Activated CD8-positive, alpha-beta memory T cell treated with anti-CD3 and anti-CD28 coated beads for 48 hours (primary cell): ENCODE results near the gene RNF214.
"Not testable (repeated sequence)": the region's sequence is repeated elsewhere in the genome, so short reads cannot be mapped to it uniquely, and the experiment has no call there.

Experiments used
- DNase-seq, 3 experiments: peaks; one replicate each; pipeline ENCODE4 v3.0.0-alpha.2; 2020; ENCODE audit warnings: low read depth in 2 of 3, low spot score in 2 of 3

The RNF214 gene

DNA sequence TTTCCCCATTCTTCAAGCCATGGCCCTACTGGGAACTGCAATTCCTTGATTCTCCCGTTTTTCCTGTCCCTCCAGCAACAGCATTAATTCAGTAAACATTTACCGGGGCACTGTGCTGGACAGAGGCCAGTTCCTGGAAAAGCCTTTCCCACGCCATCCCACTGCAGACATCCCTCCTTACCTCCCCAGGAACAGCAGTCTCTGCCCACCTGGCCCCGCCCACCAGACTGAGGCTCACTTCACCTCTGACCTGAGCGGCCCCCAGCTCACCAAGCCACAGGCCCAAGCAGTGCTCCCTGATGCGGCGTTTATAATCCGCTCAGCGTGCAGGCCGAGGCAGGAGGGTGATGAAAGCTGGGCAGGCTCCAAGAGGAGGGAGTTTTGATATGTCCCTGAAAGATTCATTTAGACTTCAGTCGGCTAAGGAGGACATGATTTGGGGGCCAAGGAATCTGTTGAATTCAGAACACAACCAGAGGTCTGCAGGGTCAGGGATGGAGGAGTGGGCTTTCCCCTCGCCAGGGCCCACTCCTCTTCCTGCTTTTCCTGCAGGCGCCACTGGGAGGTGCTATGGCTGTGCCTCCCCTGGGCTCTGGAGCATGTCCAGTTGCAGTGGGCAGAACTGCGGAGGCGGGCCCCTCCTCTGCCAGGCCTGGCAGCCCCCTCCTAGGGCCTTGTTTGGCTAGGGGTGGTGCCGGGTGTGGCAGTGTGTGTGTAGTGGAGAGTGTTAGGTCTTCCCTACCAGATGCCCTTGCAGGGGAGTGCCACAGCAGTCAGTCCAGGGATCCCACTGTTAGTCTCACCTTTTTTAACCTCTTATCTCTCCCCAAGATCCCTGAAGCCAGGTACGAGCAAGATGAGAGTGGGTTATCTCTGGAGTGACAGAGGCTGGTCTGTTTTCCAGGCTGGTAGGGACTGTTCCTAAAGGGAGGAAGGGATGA is 34.7 kb upstream of the RNF214 start:
- no peak for DNase-seq

- no peak for DNase-seq
These were observed 33.9 kb upstream of the RNF214 start for GRCh38 chr11:117198613-117199012.

- DNase-seq = no peak
These were observed 33.2 kb upstream of the RNF214 start, which contains the start of gene TAGLN for GRCh38 chr11:117199053-117199915. TSS of gene TAGLN (plus strand) at chr11:117199370. CDS start at chr11:117203014, 3,644 bp downstream.

GRCh38 chr11:117199916-117200812 is 32.3 kb upstream of the RNF214 start:
- DNase-seq = no peak

DNA sequence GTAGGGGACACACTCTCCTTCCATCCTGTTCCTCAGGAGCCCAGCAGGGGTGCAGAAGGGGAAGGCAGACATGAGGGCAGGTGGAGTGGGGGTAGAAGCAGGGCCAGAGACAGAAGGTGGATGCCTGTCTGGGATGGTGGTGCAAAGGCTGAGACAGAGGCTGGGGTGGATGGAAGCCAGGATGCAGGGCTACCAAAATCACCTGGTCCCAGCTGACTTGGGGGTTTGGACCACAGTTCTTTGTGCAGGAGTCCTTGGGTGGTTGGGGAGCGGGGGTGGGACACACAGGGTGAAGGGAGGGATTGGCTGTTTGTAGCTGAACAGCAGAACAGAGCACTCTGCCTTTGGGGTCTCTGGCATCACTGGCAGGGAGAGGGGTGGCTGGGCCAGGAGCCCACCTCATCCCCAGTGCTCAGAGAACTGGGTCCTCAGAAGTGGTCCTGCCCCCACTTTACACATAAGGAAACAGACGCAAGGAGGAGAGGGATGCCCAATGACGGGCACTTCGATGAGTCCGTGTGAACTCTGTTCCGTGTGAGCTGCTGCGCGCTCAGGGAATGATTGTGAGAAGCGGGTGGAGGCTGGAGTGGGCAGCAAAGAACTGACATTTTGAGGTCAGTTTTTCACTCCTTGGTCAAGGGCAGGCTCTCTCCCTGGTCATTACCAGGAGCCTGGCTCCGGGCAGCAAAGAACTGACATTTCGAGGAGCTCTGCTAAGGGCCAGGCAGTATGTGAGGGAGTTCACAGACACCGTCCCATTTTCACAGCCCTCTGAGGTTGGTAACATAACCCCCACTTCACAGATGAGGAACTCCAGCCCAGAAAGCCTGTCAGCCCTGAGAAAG is 31.4 kb upstream of the RNF214 start:
- DNase-seq = no peak

GRCh38 chr11:117201658-117202305 is 30.7 kb upstream of the RNF214 start:
- DNase-seq = no peak

DNA sequence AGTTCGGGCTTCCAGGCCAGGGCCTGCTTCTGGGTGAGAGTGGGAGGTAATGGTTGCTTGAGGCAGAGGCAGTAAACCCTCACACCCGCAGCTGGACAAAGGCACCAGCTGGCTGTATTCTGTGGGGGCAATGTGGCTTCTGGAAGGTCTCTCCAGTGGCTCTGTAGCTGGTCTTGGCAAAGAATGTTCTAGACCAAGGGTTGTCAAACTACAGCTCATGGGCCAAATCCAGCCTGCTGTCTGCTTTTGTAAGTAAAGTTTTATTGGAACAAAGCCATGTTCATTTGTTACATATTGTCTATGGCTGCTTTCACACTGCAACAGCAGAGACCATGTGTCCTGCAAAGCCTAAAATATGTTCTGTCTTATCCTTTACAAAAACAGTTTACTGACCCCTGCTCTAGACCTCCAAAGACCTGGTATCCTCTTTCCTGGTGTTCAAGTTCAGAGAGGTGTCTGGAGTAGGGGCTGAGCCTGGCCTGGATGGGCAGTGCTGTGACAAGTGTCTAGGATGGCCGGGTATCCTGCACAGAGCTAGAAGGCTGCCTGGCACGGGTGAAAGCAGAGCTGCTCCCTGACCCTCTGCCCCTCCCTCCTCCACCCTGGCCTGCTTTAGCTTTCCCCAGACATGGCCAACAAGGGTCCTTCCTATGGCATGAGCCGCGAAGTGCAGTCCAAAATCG is 29.9 kb upstream of the RNF214 start:
- no peak for DNase-seq

DNA sequence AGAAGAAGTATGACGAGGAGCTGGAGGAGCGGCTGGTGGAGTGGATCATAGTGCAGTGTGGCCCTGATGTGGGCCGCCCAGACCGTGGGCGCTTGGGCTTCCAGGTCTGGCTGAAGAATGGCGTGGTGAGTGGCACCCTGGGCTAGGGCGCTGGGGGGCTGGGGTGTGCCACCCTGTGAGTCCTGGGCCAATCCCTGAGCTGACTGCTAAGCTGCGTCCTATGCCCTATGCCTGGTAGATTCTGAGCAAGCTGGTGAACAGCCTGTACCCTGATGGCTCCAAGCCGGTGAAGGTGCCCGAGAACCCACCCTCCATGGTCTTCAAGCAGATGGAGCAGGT is 29.4 kb upstream of the RNF214 start:
- DNase-seq = no peak

- DNase-seq = no peak
These were observed 28.0 kb upstream of the RNF214 start for GRCh38 chr11:117204283-117205080.

GRCh38 chr11:117205211-117205818 is 27.2 kb upstream of the RNF214 start:
- DNase-seq = no peak

GRCh38 chr11:117206111-117206510 is 26.4 kb upstream of the RNF214 start:
- not testable (repeated sequence) for DNase-seq

GRCh38 chr11:117206859-117207258 is 25.6 kb upstream of the RNF214 start:
- not testable (repeated sequence) for DNase-seq

- DNase-seq = not testable (repeated sequence)
These were observed 25.0 kb upstream of the RNF214 start for GRCh38 chr11:117207481-117207880.

- not testable (repeated sequence) for DNase-seq
These were observed 23.8 kb upstream of the RNF214 start for GRCh38 chr11:117208710-117209109.

DNA sequence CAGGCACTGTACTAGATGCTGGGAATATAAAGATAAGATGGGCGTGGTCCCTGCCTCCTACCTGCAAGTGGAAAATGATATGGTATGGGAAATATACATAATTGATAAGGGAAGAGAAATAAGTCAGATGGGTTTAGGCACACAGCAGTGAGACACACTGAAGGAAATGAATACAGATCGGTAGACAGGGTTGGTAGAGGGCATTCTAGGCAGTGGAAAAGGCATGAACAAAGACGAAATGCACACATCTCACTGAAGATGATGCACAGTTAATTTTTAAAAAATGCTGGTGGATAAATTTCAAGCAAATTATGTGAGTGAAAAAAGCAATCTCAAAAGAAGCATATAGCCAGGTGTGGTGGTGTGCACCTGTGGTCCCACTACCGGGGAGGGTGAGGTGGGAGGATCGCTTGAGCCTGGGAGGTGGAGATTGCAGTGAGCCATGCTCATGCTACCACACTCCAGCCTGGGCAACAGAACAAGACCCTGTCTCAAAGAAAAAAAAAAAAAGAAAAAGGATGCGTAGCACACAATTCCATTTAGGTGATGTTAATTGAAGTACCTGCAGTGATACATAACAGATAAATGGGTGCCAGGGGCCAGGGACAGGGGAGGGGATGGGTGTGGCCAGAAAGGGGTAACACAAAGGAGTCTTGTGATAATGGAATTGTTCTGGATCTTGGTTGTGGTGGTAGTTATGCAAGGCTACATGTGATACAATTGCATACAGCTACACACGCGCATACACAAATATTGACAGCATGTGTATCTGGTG is 22.9 kb upstream of the RNF214 start:
- not testable (repeated sequence) for DNase-seq

DNA sequence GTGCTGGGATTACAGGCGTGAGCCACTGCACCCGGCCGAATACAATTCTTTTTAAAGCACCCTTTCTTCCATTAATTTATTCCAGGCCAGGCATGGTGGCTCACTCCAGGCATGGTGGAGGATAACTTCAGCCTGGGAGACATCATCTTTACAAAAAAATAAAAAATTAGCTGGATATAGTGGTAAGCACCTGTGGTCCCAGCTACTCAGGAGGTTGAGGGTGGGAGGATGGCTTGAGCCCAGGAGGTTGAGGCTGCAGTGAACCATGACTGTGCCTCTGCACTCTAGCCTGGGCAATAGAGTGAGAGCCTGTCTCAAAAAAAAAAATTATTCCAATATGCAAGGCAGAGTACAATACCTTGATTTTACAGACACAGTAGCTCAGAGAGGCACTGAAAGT is 21.9 kb upstream of the RNF214 start:
- DNase-seq = no peak
